Lower leg skin (tissue), 3 donors: ENCODE results near the gene MYO1E.

ENCODE experiments used
- CTCF ChIP-seq, 3 donors: fragments of 450-650 bp; IDR thresholded peaks; one replicate each; pipeline ENCODE4 v1.5.1; 2016; ENCODE audit warnings: antibody characterized with exemption in 3 of 3, mild to moderate bottlenecking in 3 of 3, moderate library complexity in 2 of 3
- POLR2A ChIP-seq, 2 donors: fragments of 450-650 bp; IDR thresholded peaks; one replicate each; pipeline ENCODE4 v1.6.1; 2016 to 2017; ENCODE audit warnings: antibody characterized with exemption in 2 of 2, mild to moderate bottlenecking in 1 of 2, moderate library complexity in 1 of 2

- TF ChIP-seq POLR2A (IDR thresholded peaks at IDR 0.05) (no peak), CTCF (IDR thresholded peaks at IDR 0.05) (no peak)
Measured at GRCh38 chr15:59392299-59392698, 19.6 kb upstream of the MYO1E start.
